H1 (cell line): ENCODE data around the gene NAA38. TPM values are rescaled to one million over a fixed set of nuclear protein-coding genes. Genes with fewer than 3 reads are reported as not detected.

Experiments
- CTCF ChIA-PET: fragments of 300-600 bp; sonication (Branson Sonifier 250); formaldehyde crosslinking; loops from one replicate; lab custom pipeline; 2021; ENCODE audit not compliant: partially characterized antibody; lab: Charles Lee
- POLR2A ChIA-PET: fragments of 300-600 bp; sonication (Branson Sonifier 250); formaldehyde crosslinking; loops from one replicate; lab custom pipeline; 2021; ENCODE audit warnings: inconsistent platforms; ENCODE audit not compliant: partially characterized antibody; lab: Charles Lee
- DNase-seq, 2 experiments: peaks; one replicate each; pipeline versions ENCODE4 v3.0.0 to v3.0.0-alpha.2; 2010 to 2022; ENCODE audit warnings: low spot score in 2 of 2, low read depth in 1 of 2, mixed read lengths in 1 of 2
- FAIRE-seq: peaks from 2 replicates; lab custom pipeline; 2011; peaks lifted over from hg19 to GRCh38; lab: Jason Lieb, UNC
- H2AFZ ChIP-seq: 2 replicates; pipeline ENCODE4 v1.8.1; 2012; ENCODE audit warnings: low read length, inconsistent platforms
- H2AK5ac ChIP-seq: 2 replicates; pipeline ENCODE4 v1.6.1; 2013; ENCODE audit warnings: low read depth, low read length
- H2BK120ac ChIP-seq: replicated peaks from 2 replicates; pipeline ENCODE3; 2013; ENCODE audit warnings: low read depth, low read length, inconsistent platforms
- H2BK12ac ChIP-seq: 2 replicates; pipeline ENCODE4 v1.6.1; 2013; ENCODE audit warnings: low read depth, low read length
- H2BK15ac ChIP-seq: 2 replicates; pipeline ENCODE4 v1.6.1; 2013; ENCODE audit warnings: low read length
- H2BK20ac ChIP-seq: 2 replicates; pipeline ENCODE4 v1.6.1; 2013; ENCODE audit warnings: low read length
- H2BK5ac ChIP-seq: 2 replicates; pipeline ENCODE4 v1.6.1; 2013; ENCODE audit warnings: low read depth, low read length
- H3K14ac ChIP-seq: 2 replicates; pipeline ENCODE4 v1.6.1; 2013; ENCODE audit warnings: inconsistent platforms; ENCODE audit not compliant: insufficient read length
- H3K18ac ChIP-seq: 2 replicates; pipeline ENCODE4 v1.6.1; 2013; ENCODE audit warnings: low read length; ENCODE audit errors: extremely low read depth
- H3K23ac ChIP-seq: 2 replicates; pipeline ENCODE4 v1.6.1; 2013; ENCODE audit warnings: inconsistent platforms; ENCODE audit not compliant: insufficient read length
- H3K23me2 ChIP-seq: 2 replicates; pipeline ENCODE4 v1.6.1; 2013; ENCODE audit warnings: low read depth, low read length
- H3K27ac ChIP-seq: 2 replicates; pipeline ENCODE4 v1.6.1; 2011; ENCODE audit warnings: low read depth, low read length, inconsistent platforms
- H3K27me3 ChIP-seq, 4 experiments: replicated peaks in 1 of 4; 1 replicate in 1 of 4; 2 replicates in 3 of 4; pipeline versions ENCODE4 v1.6.1 to v1.8.1; 2011 to 2013; ENCODE audit warnings: low read length in 3 of 4, mild to moderate bottlenecking in 3 of 4, inconsistent platforms in 2 of 4, mixed read lengths in 2 of 4, moderate library complexity in 1 of 4; ENCODE audit not compliant: control insufficient read depth in 3 of 4, insufficient read depth in 3 of 4; ENCODE audit errors: extremely low read depth in 1 of 4
- H3K36me3 ChIP-seq, 4 experiments: 2 replicates each; pipeline versions ENCODE4 v1.6.1 to v1.8.1; 2011 to 2013; ENCODE audit warnings: mild to moderate bottlenecking in 4 of 4, low read length in 3 of 4, moderate library complexity in 2 of 4, control low read depth in 1 of 4, inconsistent platforms in 1 of 4; ENCODE audit not compliant: insufficient read depth in 4 of 4, control insufficient read depth in 2 of 4
- H3K4ac ChIP-seq: replicated peaks from 2 replicates; pipeline ENCODE3; 2013; ENCODE audit warnings: low read length, low read depth, mixed read lengths, inconsistent platforms; ENCODE audit not compliant: insufficient read length
- H3K4me1 ChIP-seq, 4 experiments: replicated peaks in 1 of 4; 1 replicate in 1 of 4; 2 replicates in 3 of 4; pipeline versions ENCODE4 v1.6.1 to v1.8.1; 2011 to 2013; ENCODE audit warnings: low read length in 3 of 4, inconsistent platforms in 2 of 4, mixed read lengths in 1 of 4; ENCODE audit not compliant: insufficient read depth in 4 of 4, control insufficient read depth in 3 of 4
- H3K4me2 ChIP-seq, 2 experiments: 2 replicates each; pipeline versions ENCODE4 v1.6.1 to v1.8.1; 2011 to 2013; ENCODE audit warnings: low read depth in 2 of 2, low read length in 2 of 2, control low read depth in 1 of 2, inconsistent platforms in 1 of 2, mild to moderate bottlenecking in 1 of 2; ENCODE audit not compliant: insufficient read depth in 1 of 2
- H3K4me3 ChIP-seq, 4 experiments: fragments of 200-600, 300-600 bp in 1 of 4; sonication (generic), shearing (Covaris generic), sonication (Bioruptor Twin) in 1 of 4; 2 replicates each; pipeline versions ENCODE4 v1.5.1 to v1.8.1; 2011 to 2016; ENCODE audit warnings: low read length in 4 of 4, low read depth in 3 of 4, control low read depth in 2 of 4, inconsistent platforms in 2 of 4, mild to moderate bottlenecking in 2 of 4, mixed read lengths in 1 of 4, moderate library complexity in 1 of 4; ENCODE audit not compliant: insufficient read depth in 2 of 4; ENCODE audit errors: extremely low read depth in 1 of 4
- H3K56ac ChIP-seq: replicated peaks from 2 replicates; pipeline ENCODE3; 2013; ENCODE audit warnings: low read depth, mild to moderate bottlenecking, mixed read lengths, low read length, inconsistent platforms; ENCODE audit not compliant: insufficient read length
- H3K79me1 ChIP-seq: 2 replicates; pipeline ENCODE4 v1.6.1; 2013; ENCODE audit warnings: low read depth, low read length, control low read depth
- H3K79me2 ChIP-seq, 2 experiments: 2 replicates each; pipeline versions ENCODE4 v1.6.1 to v1.8.1; 2012 to 2013; ENCODE audit warnings: low read length in 2 of 2, mild to moderate bottlenecking in 2 of 2, inconsistent platforms in 1 of 2; ENCODE audit not compliant: insufficient read depth in 2 of 2, control insufficient read depth in 1 of 2
- H3K9ac ChIP-seq, 4 experiments: replicated peaks in 1 of 4; 1 replicate in 1 of 4; 2 replicates in 3 of 4; pipeline versions ENCODE4 v1.6.1 to v1.8.1; 2011 to 2013; ENCODE audit warnings: low read depth in 3 of 4, low read length in 3 of 4, control low read depth in 2 of 4, mild to moderate bottlenecking in 2 of 4, moderate library complexity in 2 of 4, inconsistent platforms in 1 of 4; ENCODE audit errors: extremely low read depth in 1 of 4
- H3K9me3 ChIP-seq, 2 experiments: 2 replicates each; pipeline versions ENCODE4 v1.6.1 to v1.8.1; 2012 to 2013; ENCODE audit warnings: mild to moderate bottlenecking in 2 of 2, moderate library complexity in 2 of 2, control low read depth in 1 of 2, inconsistent platforms in 1 of 2, low read depth in 1 of 2, low read length in 1 of 2, mixed read lengths in 1 of 2; ENCODE audit not compliant: insufficient read depth in 2 of 2
- H4K20me1 ChIP-seq, 2 experiments: replicated peaks in 1 of 2; 2 replicates each; pipeline versions ENCODE3 to v1.8.1; 2011 to 2013; ENCODE audit warnings: inconsistent platforms in 2 of 2, low read length in 2 of 2, mild to moderate bottlenecking in 1 of 2; ENCODE audit not compliant: insufficient read depth in 2 of 2, control insufficient read depth in 1 of 2
- H4K5ac ChIP-seq: 2 replicates; pipeline ENCODE4 v1.6.1; 2013; ENCODE audit warnings: low read length, low read depth, mixed read lengths, inconsistent platforms; ENCODE audit not compliant: insufficient read length
- H4K8ac ChIP-seq: 2 replicates; pipeline ENCODE4 v1.8.0; 2013; ENCODE audit warnings: mild to moderate bottlenecking, moderate library complexity, low read length, inconsistent platforms; ENCODE audit not compliant: insufficient read depth; ENCODE audit errors: extremely low read depth
- H4K91ac ChIP-seq: replicated peaks from 2 replicates; pipeline ENCODE3; 2013; ENCODE audit warnings: low read length, mixed read lengths, inconsistent platforms; ENCODE audit not compliant: insufficient read length
- CBX5 ChIP-seq: fragments of 300-800, 300-1000 bp; sonication (generic); IDR thresholded peaks from 2 replicates; pipeline ENCODE4 v1.7.1; 2016; ENCODE audit warnings: antibody characterized with exemption, low read length, low read depth
- CHD2 ChIP-seq: IDR thresholded peaks from 2 replicates; pipeline ENCODE4 v1.6.1; 2012; ENCODE audit warnings: low read length, improper control_type of control experiment
- EGR1 ChIP-seq: IDR thresholded peaks from 2 replicates; pipeline ENCODE4 v1.6.1; 2011; ENCODE audit warnings: low read depth, low read length, borderline replicate concordance
- EZH2 ChIP-seq: fragments of 200-600 bp; sonication (generic); IDR thresholded peaks from 2 replicates; pipeline ENCODE4 v1.7.1; 2012; ENCODE audit warnings: low read depth, mild to moderate bottlenecking, moderate library complexity, low read length, inconsistent platforms; ENCODE audit not compliant: severe bottlenecking
- GABPA ChIP-seq: IDR thresholded peaks from 2 replicates; pipeline ENCODE4 v1.6.1; 2011; ENCODE audit warnings: mild to moderate bottlenecking, low read length, moderate library complexity, borderline replicate concordance; ENCODE audit not compliant: insufficient read depth
- KDM5A ChIP-seq: fragments of 200-600 bp; IDR thresholded peaks from 2 replicates; pipeline ENCODE4 v1.7.1; 2012; ENCODE audit warnings: mild to moderate bottlenecking, low read length, inconsistent platforms, mixed read lengths
- RFX5 ChIP-seq: IDR thresholded peaks from 2 replicates; pipeline ENCODE4 v1.6.1; 2011; ENCODE audit warnings: low read depth, low read length, improper control_type of control experiment, borderline replicate concordance
- SRF ChIP-seq: IDR thresholded peaks from 2 replicates; pipeline ENCODE4 v1.6.1; 2011; ENCODE audit warnings: mild to moderate bottlenecking, low read depth, low read length, moderate library complexity
- TAF1 ChIP-seq: IDR thresholded peaks from 2 replicates; pipeline ENCODE4 v1.6.1; 2011; ENCODE audit warnings: mild to moderate bottlenecking, low read depth, low read length
- TEAD4 ChIP-seq: IDR thresholded peaks from 2 replicates; pipeline ENCODE4 v1.6.1; 2012; ENCODE audit warnings: low read depth, low read length, inconsistent platforms, mixed read lengths
- WGBS, 2 experiments: shearing (Covaris generic) in 1 of 2; methylation state at CpG; one replicate each; pipeline versions ENCODE4 v1.1.6 to v1.1.7; 2013 to 2015; ENCODE audit warnings: low lambda C conversion rate in 2 of 2, mixed read lengths in 2 of 2, inconsistent platforms in 1 of 2, low coverage in 1 of 2, missing lambda C conversion rate in 1 of 2; ENCODE audit not compliant: insufficient replicate concordance in 2 of 2, insufficient coverage in 1 of 2, insufficient read length in 1 of 2; ENCODE audit errors: extremely low coverage in 1 of 2, missing lambda C conversion rate in 1 of 2; 5-methylcytosine and 5-hydroxymethylcytosine counted together
- polyA plus RNA-seq, 7 experiments: library from polyadenylated mRNA; depleted of rRNA in 3 of 7; stranded (reverse) in 5 of 7; unstranded in 2 of 7; fragments of >200 nt in 5 of 7; fragments of 200-250 nt in 2 of 7; gene quantifications; 1 replicate in 5 of 7; 2 replicates in 1 of 7; 4 replicates in 1 of 7; pipeline versions ENCODE4 v1.2.1 to v1.2.3, GENCODE V29; 2011 to 2013; ENCODE audit warnings: missing spikeins in 2 of 7, mixed read lengths in 2 of 7
- total RNA-seq: library from RNA; stranded (reverse); fragmentation: NEBNext Ultra II Directional; extraction: Animal tissue kit (Norgen Biotek cat#: 25700); gene quantifications from 2 replicates; pipeline ENCODE4 v1.2.1, GENCODE V29; 2021
- TF ChIP-seq, protein P1 (sequence below): IDR thresholded peaks from 2 replicates; pipeline ENCODE4 v1.6.1; 2012; ENCODE audit warnings: inconsistent platforms
- TF ChIP-seq, protein P2 (sequence below): IDR thresholded peaks from 2 replicates; pipeline ENCODE4 v1.6.1; 2011; ENCODE audit warnings: low read depth, mild to moderate bottlenecking, low read length; ENCODE audit not compliant: insufficient read depth

NAA38 gene
- total and polyA plus RNA-seq, 2 of the 8 experiments (the other 6 are each of a cell fraction or from before 2014, with no cell fraction given): 30.2 to 109 TPM

DNA sequence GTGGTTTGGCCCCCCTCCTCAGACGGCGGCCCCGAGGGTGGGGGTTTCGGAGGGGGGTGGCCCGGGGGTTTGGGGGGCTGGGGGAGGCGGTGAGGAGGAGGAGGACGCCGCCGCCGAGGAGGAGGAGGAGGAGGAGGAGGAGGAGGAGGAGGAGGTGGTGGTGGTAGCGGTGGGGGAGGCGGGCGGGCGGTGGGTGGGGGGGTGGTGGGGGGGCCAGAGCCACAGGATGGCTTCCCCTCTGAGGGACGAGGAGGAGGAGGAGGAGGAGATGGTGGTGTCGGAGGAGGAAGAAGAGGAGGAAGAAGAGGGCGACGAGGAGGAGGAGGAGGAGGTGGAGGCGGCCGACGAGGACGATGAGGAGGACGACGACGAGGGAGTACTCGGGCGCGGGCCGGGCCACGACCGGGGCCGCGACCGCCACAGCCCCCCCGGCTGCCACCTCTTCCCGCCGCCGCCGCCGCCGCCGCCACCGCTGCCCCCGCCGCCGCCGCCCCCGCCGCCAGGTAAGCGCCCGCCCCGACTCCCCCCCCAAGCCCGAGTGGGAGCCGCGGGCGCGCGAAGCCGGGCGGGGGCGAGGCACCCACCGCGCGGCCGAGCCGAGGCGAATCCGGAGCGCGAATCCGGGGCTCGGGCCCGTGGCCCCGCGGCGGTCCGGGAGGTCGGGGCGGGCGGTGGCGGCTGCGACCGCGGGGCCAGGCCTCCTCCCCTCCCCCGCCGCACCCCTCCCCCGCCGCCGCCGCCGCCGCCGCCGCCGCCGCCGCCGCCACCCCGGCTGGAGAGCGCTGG, 27.4 kb upstream of the NAA38 start:
- H3K23me2 ChIP-seq: peaks cover 24% of the 10 kb centered on the region
- no peak overlapping the region for H2BK5ac ChIP-seq
- H3K56ac ChIP-seq: no peak overlapping the region
- no peak overlapping the region; the same call in 1 of the 2 replicates for H3K18ac ChIP-seq
- H3K79me2 ChIP-seq: no peaks in the 10 kb centered on the region
- H2BK120ac ChIP-seq: no peak overlapping the region
- no peak overlapping the region for H3K14ac ChIP-seq
- H2BK20ac ChIP-seq: no peak overlapping the region
- ChIA-PET CTCF (no interaction called here), POLR2A (interaction anchor here (0.6 to 1.7 kb wide), 2 partner anchors 16 to 96 kb away, joined by 3 to 6 read pairs; no protein-coding TSS in a partner anchor)
- H4K8ac ChIP-seq: no peak overlapping the region
- WGBS, 2 experiments: no CpG with 5 or more reads among the region's 100 CpGs
- TF ChIP-seq KDM5A (no peak), EGR1 (no peak), CBX5 (no peak), SRF (no peak), CHD2 (no peak), GABPA (no peak), TEAD4 (no peak), EZH2 (no peak), RFX5 (no peak), TAF1 (no peak)
- TF ChIP-seq, protein P1, sequence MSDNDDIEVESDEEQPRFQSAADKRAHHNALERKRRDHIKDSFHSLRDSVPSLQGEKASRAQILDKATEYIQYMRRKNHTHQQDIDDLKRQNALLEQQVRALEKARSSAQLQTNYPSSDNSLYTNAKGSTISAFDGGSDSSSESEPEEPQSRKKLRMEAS: no peak
- TF ChIP-seq, protein P2, sequence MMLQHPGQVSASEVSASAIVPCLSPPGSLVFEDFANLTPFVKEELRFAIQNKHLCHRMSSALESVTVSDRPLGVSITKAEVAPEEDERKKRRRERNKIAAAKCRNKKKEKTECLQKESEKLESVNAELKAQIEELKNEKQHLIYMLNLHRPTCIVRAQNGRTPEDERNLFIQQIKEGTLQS: no peak
- peaks cover 0 to 10% (median 3%) of the 10 kb centered on the region in 4 experiments; a peak in 3 of 7 replicates for H3K27me3 ChIP-seq
- H3K36me3 ChIP-seq: peaks cover 3 to 6% (median 4%) of the 10 kb centered on the region in 4 experiments; a peak in 5 of 8 replicates
- H2AK5ac ChIP-seq: no peak overlapping the region
- peak overlapping the region; percentile 82 to 100; a peak in 3 of 4 replicates for H3K4me2 ChIP-seq
- FAIRE-seq: no peak
- no peak overlapping the region for H4K91ac ChIP-seq
- peaks cover 7 to 30% (median 17%) of the 10 kb centered on the region in 4 experiments for H3K4me1 ChIP-seq
- H2BK12ac ChIP-seq: no peak overlapping the region
- no peaks in the 10 kb centered on the region for H4K20me1 ChIP-seq
- no peak for DNase-seq
- no peak overlapping the region for H3K4ac ChIP-seq
- no peak overlapping the region for H4K5ac ChIP-seq
- peak overlapping the region; percentile 17 to 83 (median 39); a peak in 6 of 8 replicates for H3K4me3 ChIP-seq
- H3K23ac ChIP-seq: no peak overlapping the region
- H3K9ac ChIP-seq: peak overlapping the region in 1 of 4 experiments; percentile 30; a peak in 1 of 7 replicates
- H3K9me3 ChIP-seq: no peaks in the 10 kb centered on the region
- no peaks in the 10 kb centered on the region for H3K79me1 ChIP-seq
- no peak overlapping the region for H2AFZ ChIP-seq
- no peak overlapping the region for H2BK15ac ChIP-seq
- H3K27ac ChIP-seq: no peak overlapping the region
